Measurements from ENCODE around the gene RAI14. TPM values are rescaled to one million over a fixed set of nuclear protein-coding genes. Genes with fewer than 3 reads are reported as not detected.

Gene RAI14
- polyA plus RNA-seq, 4 donors, result 87.4 to 100 (median 95.0) TPM

- no peak for DNase-seq (ENCODE audit: low read depth in 4 of 4, low spot score in 2 of 4)
These were observed 18.1 kb downstream of the RAI14 start for GRCh38 chr5:34674187-34674586.

GRCh38 chr5:34675857-34676256 is 19.7 kb downstream of the RAI14 start:
- DNase-seq (ENCODE audit: low read depth in 4 of 4, low spot score in 2 of 4), result no peak

- no peak for DNase-seq (ENCODE audit: low read depth in 4 of 4, low spot score in 2 of 4)
These were observed 20.3 kb downstream of the RAI14 start for GRCh38 chr5:34676416-34676815.

GRCh38 chr5:34677428-34677827 is 21.3 kb downstream of the RAI14 start:
- no peak for DNase-seq (ENCODE audit: low read depth in 4 of 4, low spot score in 2 of 4)

- DNase-seq (ENCODE audit: low read depth in 4 of 4, low spot score in 2 of 4), result no peak
These were observed 24.8 kb downstream of the RAI14 start for GRCh38 chr5:34680896-34681295.

- DNase-seq (ENCODE audit: low read depth in 4 of 4, low spot score in 2 of 4), result no peak
These were observed 26.9 kb downstream of the RAI14 start for GRCh38 chr5:34682926-34683623.

GRCh38 chr5:34684281-34684979 is 28.3 kb downstream of the RAI14 start:
- DNase-seq (ENCODE audit: low read depth in 4 of 4, low spot score in 2 of 4), result peak in 2 of 4 donors; percentile 57 to 73

GRCh38 chr5:34684980-34685352 is 28.8 kb downstream of the RAI14 start:
- no peak for DNase-seq (ENCODE audit: low read depth in 4 of 4, low spot score in 2 of 4)

- peak in 1 of 4 donors; percentile 31 for DNase-seq (ENCODE audit: low read depth in 4 of 4, low spot score in 2 of 4)
These were observed 29.5 kb downstream of the RAI14 start for GRCh38 chr5:34685485-34686165.

GRCh38 chr5:34686762-34687268 is 30.7 kb downstream of the RAI14 start:
- DNase-seq (ENCODE audit: low read depth in 4 of 4, low spot score in 2 of 4), result peak in 1 of 4 donors; percentile 38

- no peak for DNase-seq (ENCODE audit: low read depth in 4 of 4, low spot score in 2 of 4)
These were observed 31.3 kb downstream of the RAI14 start for GRCh38 chr5:34687269-34688011.

GRCh38 chr5:34688015-34688810 is 32.1 kb downstream of the RAI14 start:
- DNase-seq (ENCODE audit: low read depth in 4 of 4, low spot score in 2 of 4), result no peak

- no peak for DNase-seq (ENCODE audit: low read depth in 4 of 4, low spot score in 2 of 4)
These were observed 34.2 kb downstream of the RAI14 start for GRCh38 chr5:34690301-34690700.

- DNase-seq (ENCODE audit: low read depth in 4 of 4, low spot score in 2 of 4), result no peak
These were observed 34.8 kb downstream of the RAI14 start for GRCh38 chr5:34690898-34691297.

- DNase-seq (ENCODE audit: low read depth in 4 of 4, low spot score in 2 of 4), result no peak
These were observed 35.2 kb downstream of the RAI14 start for GRCh38 chr5:34691326-34691725.

GRCh38 chr5:34692786-34693185 is 36.7 kb downstream of the RAI14 start:
- DNase-seq (ENCODE audit: low read depth in 4 of 4, low spot score in 2 of 4), result no peak

GRCh38 chr5:34694012-34694411 is 37.9 kb downstream of the RAI14 start:
- no peak for DNase-seq (ENCODE audit: low read depth in 4 of 4, low spot score in 2 of 4)

- no peak for DNase-seq (ENCODE audit: low read depth in 4 of 4, low spot score in 2 of 4)
These were observed 38.6 kb downstream of the RAI14 start for GRCh38 chr5:34694685-34695084.

- DNase-seq (ENCODE audit: low read depth in 4 of 4, low spot score in 2 of 4), result no peak
These were observed 39.3 kb downstream of the RAI14 start for GRCh38 chr5:34695275-34696027.

All from left renal cortex interstitium (tissue), 4 donors.